22Rv1 (cell line): Measurements from ENCODE around the gene CAMK1D.
"Not testable (repeated sequence)": the region's sequence is repeated elsewhere in the genome, so short reads cannot be mapped to it uniquely, and the experiment has no call there.

ENCODE experiments used
- CTCF ChIP-seq: fragments of 450-650 bp; IDR thresholded peaks from 2 replicates; pipeline ENCODE4 v1.5.1; 2017; ENCODE audit warnings: mild to moderate bottlenecking
- ZFX ChIP-seq: fragments of 450-650 bp; IDR thresholded peaks from 2 replicates; pipeline ENCODE4 v1.6.1; 2017; ENCODE audit warnings: antibody characterized with exemption, borderline replicate concordance

DNA sequence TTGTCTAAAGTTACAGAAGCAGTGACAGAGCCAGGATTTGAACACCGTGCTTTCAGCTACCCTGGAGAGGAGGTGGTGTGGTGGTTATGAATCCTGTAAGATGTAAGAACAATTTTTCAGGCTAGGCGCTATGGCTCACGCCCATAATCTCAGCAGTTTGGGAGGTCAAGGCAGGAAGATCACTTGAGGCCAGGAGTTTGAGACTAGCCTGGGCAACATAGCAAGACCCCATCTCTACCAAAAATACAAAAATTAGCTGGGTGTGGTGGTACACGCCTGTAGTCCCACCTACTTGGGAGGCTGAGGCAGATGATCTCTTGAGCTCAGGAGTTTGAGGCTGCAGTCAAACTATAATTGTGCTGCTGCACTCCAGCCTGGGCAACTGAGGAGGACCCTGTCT lies 48.3 kb upstream of the CAMK1D start:
- TF ChIP-seq CTCF, ZFX: not testable (repeated sequence)
